Psoas muscle (tissue), 8 donors: Measurements from ENCODE around the gene MED13L. TPM values are rescaled to one million over a fixed set of nuclear protein-coding genes. Genes with fewer than 3 reads are reported as not detected.

ENCODE experiments used
- ATAC-seq, 4 donors: fragments of 200-7000 bp; cut with Tn5 transposase; one replicate each; pipeline ENCODE4 v1.9.1; 2020; ENCODE audit warnings: moderate library complexity in 3 of 4, mild to moderate bottlenecking in 2 of 4
- DNase-seq, 2 donors: peaks; one replicate each; pipeline ENCODE4 v3.0.0-alpha.2; 2020
- H3K27ac ChIP-seq: fragments of 200-600 bp; one replicate; pipeline ENCODE4 v1.8.0; 2022
- H3K27me3 ChIP-seq, 3 donors: fragments of 200-600 bp in 1 of 3; one replicate each; pipeline versions ENCODE4 v1.6.1 to v1.8.0; 2013 to 2022; ENCODE audit warnings: low read length in 2 of 3, mild to moderate bottlenecking in 2 of 3, moderate library complexity in 1 of 3; ENCODE audit not compliant: insufficient read depth in 3 of 3
- H3K36me3 ChIP-seq, 2 donors: fragments of 200-600 bp in 1 of 2; one replicate each; pipeline versions ENCODE4 v1.6.1 to v1.8.0; 2013 to 2022; ENCODE audit warnings: low read depth in 1 of 2, mild to moderate bottlenecking in 1 of 2, moderate library complexity in 1 of 2; ENCODE audit not compliant: insufficient read depth in 1 of 2
- H3K4me1 ChIP-seq: fragments of 200-600 bp; one replicate; pipeline ENCODE4 v1.8.0; 2022
- H3K4me3 ChIP-seq: fragments of 200-600 bp; one replicate; pipeline ENCODE4 v1.8.0; 2022; ENCODE audit warnings: mild to moderate bottlenecking
- H3K9me3 ChIP-seq: fragments of 200-600 bp; one replicate; pipeline ENCODE4 v1.8.0; 2022
- WGBS, 3 donors: extraction: QIAGEN DNeasy Blood & Tissue Kit; methylation state at CpG; one replicate each; pipeline versions ENCODE4 v1.1.6 to v1.1.7; 2013; 5-methylcytosine and 5-hydroxymethylcytosine counted together
- intact Hi-C, 2 donors: fragments of 100-400 bp; cut with DNase I; formaldehyde crosslinking; loops; one replicate each; pipeline versions ENCODE4 v1.11.0 to v1.14.2; 2022
- polyA plus RNA-seq, 3 donors: library from polyadenylated mRNA; stranded (reverse); fragments of 200-250 nt; gene quantifications; one replicate each; pipeline ENCODE4 v1.2.3, GENCODE V29; 2013
- total RNA-seq, 4 donors: library from RNA; stranded (reverse); fragmentation: NEBNext Ultra II Directional in 2 of 4; extraction: Animal tissue kit (Norgen Biotek cat#: 25700) in 2 of 4; gene quantifications; one replicate each; pipeline versions ENCODE4 v1.2.1 to v1.2.4, GENCODE V29; 2021 to 2023
- TF ChIP-seq, protein P1 (sequence below): fragments of 200-600 bp; IDR thresholded peaks from one replicate; pipeline ENCODE4 v1.8.0; 2022; ENCODE audit warnings: antibody characterized with exemption
- donor health status: healthy with polysubstance abuse.
- donor health status: DM: no; HTN: no; CAD: no; lungs with moderate emphysema.
- donor health status: Bipolar disorder and iron deficiency.
- donor health status: healthy.
- donor health status: DM: yes; HTN: yes; CAD: no.
- donor health status: DM: no; HTN: no; CAD: no.
- donor health status: DM: no; HTN: no; CAD: no.
- donor health status: DM: yes; HTN: yes; CAD: no.

The MED13L gene
- total and polyA plus RNA-seq, 7 donors = 8.9 to 90.5 (median 72.5) TPM

- Histone ChIP-seq H3K4me3 (peak overlapping the region; percentile 48), H3K4me1 (peaks cover 91% of the 10 kb centered on the region), H3K27me3 (no peaks in the 10 kb centered on the region), H3K36me3 (no peaks in the 10 kb centered on the region), H3K27ac (peak overlapping the region; percentile 67), H3K9me3 (no peaks in the 10 kb centered on the region)
- peak; percentile 88 to 92 (median 90) for ATAC-seq
- 6 to 8% (median 7%) methylated on average over 11 of the region's 11 CpGs for WGBS, 3 donors
- intact Hi-C loops = no loop called here
- DNase-seq = peak; percentile 37 to 75
- TF ChIP-seq, protein P1, sequence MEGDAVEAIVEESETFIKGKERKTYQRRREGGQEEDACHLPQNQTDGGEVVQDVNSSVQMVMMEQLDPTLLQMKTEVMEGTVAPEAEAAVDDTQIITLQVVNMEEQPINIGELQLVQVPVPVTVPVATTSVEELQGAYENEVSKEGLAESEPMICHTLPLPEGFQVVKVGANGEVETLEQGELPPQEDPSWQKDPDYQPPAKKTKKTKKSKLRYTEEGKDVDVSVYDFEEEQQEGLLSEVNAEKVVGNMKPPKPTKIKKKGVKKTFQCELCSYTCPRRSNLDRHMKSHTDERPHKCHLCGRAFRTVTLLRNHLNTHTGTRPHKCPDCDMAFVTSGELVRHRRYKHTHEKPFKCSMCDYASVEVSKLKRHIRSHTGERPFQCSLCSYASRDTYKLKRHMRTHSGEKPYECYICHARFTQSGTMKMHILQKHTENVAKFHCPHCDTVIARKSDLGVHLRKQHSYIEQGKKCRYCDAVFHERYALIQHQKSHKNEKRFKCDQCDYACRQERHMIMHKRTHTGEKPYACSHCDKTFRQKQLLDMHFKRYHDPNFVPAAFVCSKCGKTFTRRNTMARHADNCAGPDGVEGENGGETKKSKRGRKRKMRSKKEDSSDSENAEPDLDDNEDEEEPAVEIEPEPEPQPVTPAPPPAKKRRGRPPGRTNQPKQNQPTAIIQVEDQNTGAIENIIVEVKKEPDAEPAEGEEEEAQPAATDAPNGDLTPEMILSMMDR = no peak
Observed at GRCh38 chr12:116123451-116124258, 153.8 kb downstream of the MED13L start.

DNA sequence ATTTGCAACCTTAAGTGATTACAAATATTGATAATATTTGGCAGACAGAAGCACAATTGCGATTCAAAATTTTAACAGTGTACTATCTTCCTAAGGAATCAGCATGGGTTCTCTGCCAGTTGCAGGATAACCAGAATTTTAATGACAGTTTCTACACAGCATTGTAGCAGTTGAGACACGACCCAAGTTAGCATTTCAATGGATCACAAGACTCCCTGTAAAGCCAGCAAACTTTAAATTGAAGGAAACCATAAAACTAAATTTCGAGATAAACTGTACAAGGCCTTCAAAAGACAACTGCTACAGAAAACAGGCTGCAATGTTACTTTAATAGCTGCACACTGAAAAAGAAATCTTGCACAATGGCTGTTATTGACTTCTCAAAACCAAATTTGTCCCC, 154.9 kb downstream of the MED13L start:
- intact Hi-C loops = no loop called here
- no peaks in the 10 kb centered on the region for H3K9me3 ChIP-seq
- TF ChIP-seq, protein P1 = no peak
- DNase-seq (no peak), ATAC-seq (no peak)
- no peaks in the 10 kb centered on the region for H3K36me3 ChIP-seq
- peak overlapping the region; percentile 48 for H3K4me3 ChIP-seq
- H3K27me3 ChIP-seq = no peaks in the 10 kb centered on the region
- H3K4me1 ChIP-seq = peaks cover 91% of the 10 kb centered on the region
- 19 to 49% (median 27%) methylated on average over 3 of the region's 3 CpGs for WGBS, 3 donors
- peak overlapping the region; percentile 67 for H3K27ac ChIP-seq

DNA sequence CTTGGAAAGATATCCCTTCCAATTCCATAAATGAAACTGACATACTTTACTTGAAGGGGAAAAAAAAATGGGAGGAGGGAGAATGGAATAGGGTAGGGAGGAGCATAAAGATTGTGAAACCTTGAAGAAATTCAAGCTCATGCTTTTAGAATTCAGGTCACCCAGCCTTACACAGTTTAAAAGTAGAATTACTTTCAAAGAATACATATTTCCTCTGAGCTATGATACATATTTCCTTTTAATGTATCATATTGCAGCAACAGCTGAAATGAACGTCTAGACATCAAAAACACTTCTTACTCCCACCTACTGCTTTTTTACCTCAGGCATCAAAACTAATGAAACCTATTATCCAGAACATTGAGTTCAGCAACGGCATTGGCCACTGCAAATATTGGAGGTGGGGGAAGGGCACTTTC, 156.0 kb downstream of the MED13L start:
- no peak for DNase-seq
- Histone ChIP-seq H3K4me3 (peak overlapping the region; percentile 21), H3K9me3 (no peaks in the 10 kb centered on the region), H3K27me3 (no peaks in the 10 kb centered on the region), H3K36me3 (no peaks in the 10 kb centered on the region), H3K27ac (peak overlapping the region; percentile 67), H3K4me1 (peaks cover 89% of the 10 kb centered on the region)
- TF ChIP-seq, protein P1 = no peak
- WGBS, 3 donors = 2 to 6% (median 5%) methylated on average over 2 of the region's 2 CpGs
- peak; percentile 51 to 61 (median 56) for ATAC-seq
- intact Hi-C loops = no loop called here

DNA sequence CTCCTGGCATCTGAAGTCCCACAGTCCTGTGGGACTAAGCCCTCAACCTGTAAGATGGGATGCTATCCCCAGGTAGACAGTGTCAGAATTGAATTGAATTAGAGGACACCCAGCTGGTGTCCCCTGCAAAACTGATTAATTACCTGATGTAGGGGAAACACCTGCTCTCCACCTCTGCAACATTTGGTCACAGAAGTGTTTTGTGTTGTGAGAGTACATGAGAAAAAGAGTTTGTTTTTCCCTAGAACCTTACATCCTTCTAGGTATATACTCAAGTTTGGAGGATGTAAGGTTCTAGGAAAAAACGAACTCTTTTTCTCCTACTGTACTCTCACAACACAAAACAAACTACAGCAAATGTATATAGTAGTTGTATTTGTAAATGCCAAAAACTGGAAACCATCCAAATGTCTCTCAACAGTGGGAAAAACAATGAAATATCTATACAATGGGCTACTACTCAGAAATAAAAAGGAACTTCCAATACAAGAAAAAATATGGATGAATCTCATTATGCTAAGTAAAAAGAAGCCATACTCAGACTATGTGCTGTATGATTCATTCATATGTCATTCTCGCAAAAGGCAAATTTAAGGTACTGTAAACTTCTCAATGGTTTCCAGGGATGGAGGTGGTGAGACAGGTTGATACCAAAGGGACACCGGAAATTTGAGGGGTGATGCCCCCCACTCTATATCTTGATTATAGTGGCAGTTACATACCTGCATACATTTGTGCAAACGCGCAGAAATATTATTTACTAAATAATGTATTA, 160.7 kb downstream of the MED13L start:
- WGBS, 3 donors = 93 to 97% (median 95%) methylated on average over 5 of the region's 5 CpGs
- H3K27ac ChIP-seq = no peak overlapping the region
- ATAC-seq = no peak
- H3K4me1 ChIP-seq = peaks cover 78% of the 10 kb centered on the region
- TF ChIP-seq, protein P1 = no peak
- no peaks in the 10 kb centered on the region for H3K36me3 ChIP-seq
- intact Hi-C loops = no loop called here
- H3K9me3 ChIP-seq = no peaks in the 10 kb centered on the region
- DNase-seq = no peak
- no peak overlapping the region for H3K4me3 ChIP-seq
- no peaks in the 10 kb centered on the region for H3K27me3 ChIP-seq
